Breast epithelium (tissue), 4 donors: Measurements from ENCODE around the gene TERB1. TPM values are rescaled to one million over a fixed set of nuclear protein-coding genes. Genes with fewer than 3 reads are reported as not detected.
"Not testable (repeated sequence)": the region's sequence is repeated elsewhere in the genome, so short reads cannot be mapped to it uniquely, and the experiment has no call there.

ENCODE experiments used
- DNase-seq, 2 donors: peaks; one replicate each; pipeline ENCODE4 v3.0.0-alpha.2; 2019; ENCODE audit warnings: low spot score in 2 of 2
- H3K27ac ChIP-seq, 2 donors: fragments of 200-600 bp; sonication (generic) in 1 of 2; one replicate each; pipeline ENCODE4 v1.5.1; 2016 to 2019; ENCODE audit warnings: mild to moderate bottlenecking in 1 of 2
- H3K27me3 ChIP-seq, 2 donors: fragments of 200-600 bp; sonication (generic) in 1 of 2; one replicate each; pipeline versions ENCODE4 v1.5.1 to v1.6.0; 2017 to 2019; ENCODE audit warnings: control low read depth in 1 of 2, mild to moderate bottlenecking in 1 of 2
- H3K36me3 ChIP-seq: fragments of 200-600 bp; one replicate; pipeline ENCODE4 v1.5.1; 2019
- H3K4me1 ChIP-seq, 2 donors: fragments of 200-600 bp; sonication (generic); one replicate each; pipeline ENCODE4 v1.5.1; 2016 to 2019; ENCODE audit warnings: control low read depth in 1 of 2
- H3K4me3 ChIP-seq, 3 donors: fragments of 200-600 bp; sonication (generic); 1 replicate in 2 of 3; 2 replicates in 1 of 3; pipeline ENCODE4 v1.5.1; 2016 to 2019; ENCODE audit warnings: mild to moderate bottlenecking in 3 of 3, moderate library complexity in 2 of 3
- H3K9me3 ChIP-seq, 2 donors: fragments of 200-600 bp; sonication (generic) in 1 of 2; one replicate each; pipeline ENCODE4 v1.5.1; 2016 to 2019; ENCODE audit warnings: control low read depth in 1 of 2
- POLR2A ChIP-seq: fragments of 450-650 bp; IDR thresholded peaks from one replicate; pipeline ENCODE4 v1.6.1; 2016; ENCODE audit warnings: antibody characterized with exemption, mild to moderate bottlenecking, moderate library complexity
- POLR2AphosphoS5 ChIP-seq, 3 donors: sonication (generic); formaldehyde crosslinking; IDR thresholded peaks; one replicate each; pipeline ENCODE4 v1.6.1; 2017; ENCODE audit warnings: antibody characterized with exemption in 3 of 3
- intact Hi-C: fragments of 100-400 bp; cut with DNase I; formaldehyde crosslinking; loops from one replicate; pipeline ENCODE4 v1.15.1; 2023; ENCODE audit warnings: low total_unique reads
- total RNA-seq, 3 donors: library from RNA; depleted of rRNA; stranded (reverse); fragments of >200 nt; gene quantifications; one replicate each; pipeline ENCODE4 v1.1.0, GENCODE V29; 2016
- TF ChIP-seq, protein P1 (sequence below), 3 donors: fragments of 450-650 bp; IDR thresholded peaks; one replicate each; pipeline ENCODE4 v1.5.1; 2016 to 2017; ENCODE audit warnings: antibody characterized with exemption in 3 of 3, mild to moderate bottlenecking in 3 of 3, moderate library complexity in 3 of 3

The TERB1 gene
- total RNA-seq, 3 donors from 2014 or later = 0.33 to 0.64 (median 0.59) TPM

DNA sequence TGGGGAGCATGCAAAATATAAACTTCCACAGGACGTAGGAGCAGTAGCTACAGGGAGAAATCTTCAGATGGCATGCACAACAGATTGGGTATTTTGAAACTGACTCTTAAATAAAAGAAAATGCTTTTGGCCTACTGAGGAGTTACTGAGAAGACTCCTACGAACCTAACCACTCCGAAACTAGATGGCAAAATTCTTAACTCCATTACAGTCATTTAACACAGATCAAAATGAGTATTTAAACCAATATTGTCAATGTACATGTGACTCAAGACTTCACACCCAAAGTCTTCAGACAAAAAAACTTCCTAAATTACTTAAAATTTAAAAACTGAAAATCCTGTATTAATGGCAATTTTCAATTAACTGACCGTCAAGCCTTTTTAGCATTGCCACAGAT, 8.4 kb upstream of the TERB1 start:
- Histone ChIP-seq H3K4me1 (no peaks in the 10 kb centered on the region), H3K27me3 (no peaks in the 10 kb centered on the region), H3K36me3 (no peaks in the 10 kb centered on the region), H3K9me3 (no peaks in the 10 kb centered on the region), H3K27ac (no peak overlapping the region), H3K4me3 (no peak overlapping the region)
- intact Hi-C loops = loop anchor here (2.0 kb wide), 1 partner anchor 57 kb away; no protein-coding TSS in a partner anchor
- TF ChIP-seq POLR2AphosphoS5 (IDR thresholded peaks at IDR 0.05) (no peak), POLR2A (no peak)
- TF ChIP-seq, protein P1, sequence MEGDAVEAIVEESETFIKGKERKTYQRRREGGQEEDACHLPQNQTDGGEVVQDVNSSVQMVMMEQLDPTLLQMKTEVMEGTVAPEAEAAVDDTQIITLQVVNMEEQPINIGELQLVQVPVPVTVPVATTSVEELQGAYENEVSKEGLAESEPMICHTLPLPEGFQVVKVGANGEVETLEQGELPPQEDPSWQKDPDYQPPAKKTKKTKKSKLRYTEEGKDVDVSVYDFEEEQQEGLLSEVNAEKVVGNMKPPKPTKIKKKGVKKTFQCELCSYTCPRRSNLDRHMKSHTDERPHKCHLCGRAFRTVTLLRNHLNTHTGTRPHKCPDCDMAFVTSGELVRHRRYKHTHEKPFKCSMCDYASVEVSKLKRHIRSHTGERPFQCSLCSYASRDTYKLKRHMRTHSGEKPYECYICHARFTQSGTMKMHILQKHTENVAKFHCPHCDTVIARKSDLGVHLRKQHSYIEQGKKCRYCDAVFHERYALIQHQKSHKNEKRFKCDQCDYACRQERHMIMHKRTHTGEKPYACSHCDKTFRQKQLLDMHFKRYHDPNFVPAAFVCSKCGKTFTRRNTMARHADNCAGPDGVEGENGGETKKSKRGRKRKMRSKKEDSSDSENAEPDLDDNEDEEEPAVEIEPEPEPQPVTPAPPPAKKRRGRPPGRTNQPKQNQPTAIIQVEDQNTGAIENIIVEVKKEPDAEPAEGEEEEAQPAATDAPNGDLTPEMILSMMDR (IDR thresholded peaks at IDR 0.05) = no peak
- DNase-seq = no peak

DNA sequence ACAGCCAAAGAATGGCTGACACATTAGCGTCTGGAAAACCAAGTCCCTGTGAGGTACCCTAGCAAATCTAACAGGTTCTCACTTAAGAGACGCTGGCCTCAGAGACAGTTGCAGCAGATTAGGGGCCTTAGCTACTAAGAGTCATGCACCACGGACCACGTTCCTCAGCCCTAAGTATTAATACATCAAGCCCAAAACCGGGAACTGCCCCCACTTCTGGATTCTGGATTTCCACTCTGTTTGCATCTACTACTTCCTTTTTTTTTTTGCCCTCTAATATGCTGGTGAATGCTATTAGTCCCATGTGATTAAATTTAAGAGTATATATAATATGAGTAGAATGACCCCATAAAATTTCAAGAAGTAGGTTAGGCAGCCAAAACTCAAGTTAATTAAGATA, 775 bp upstream of the TERB1 start:
- TF ChIP-seq, protein P1 (IDR thresholded peaks at IDR 0.05) = no peak
- TF ChIP-seq POLR2A (no peak), POLR2AphosphoS5 (IDR thresholded peaks at IDR 0.05) (no peak)
- no peak overlapping the region for H3K4me3 ChIP-seq
- no peaks in the 10 kb centered on the region for H3K36me3 ChIP-seq
- intact Hi-C loops = no loop called here
- no peak for DNase-seq
- no peaks in the 10 kb centered on the region for H3K9me3 ChIP-seq
- H3K4me1 ChIP-seq = no peaks in the 10 kb centered on the region
- H3K27ac ChIP-seq = no peak overlapping the region
- no peaks in the 10 kb centered on the region for H3K27me3 ChIP-seq

DNA sequence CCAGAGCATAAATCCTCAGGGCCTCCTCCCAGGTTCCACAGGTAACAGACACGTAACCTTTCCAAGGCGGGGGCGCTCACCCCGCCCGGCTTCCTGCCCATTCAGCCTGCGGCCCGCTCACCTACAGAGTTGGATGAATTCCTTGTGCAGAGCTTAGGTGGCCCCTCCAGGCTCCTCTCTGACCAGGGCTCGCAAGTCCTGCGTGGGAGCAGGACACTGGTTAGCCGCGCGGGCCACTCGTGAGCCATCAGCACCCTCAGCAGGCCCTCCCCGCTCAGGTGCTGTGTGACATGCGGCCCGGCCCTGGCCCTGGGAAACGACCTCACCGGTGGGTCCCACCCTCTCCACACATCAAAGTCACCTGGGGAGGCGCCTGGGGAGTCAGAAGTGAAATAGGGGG, 528 bp downstream of the TERB1 start:
- Histone ChIP-seq H3K27ac (no peak overlapping the region), H3K27me3 (no peaks in the 10 kb centered on the region), H3K36me3 (no peaks in the 10 kb centered on the region)

DNA sequence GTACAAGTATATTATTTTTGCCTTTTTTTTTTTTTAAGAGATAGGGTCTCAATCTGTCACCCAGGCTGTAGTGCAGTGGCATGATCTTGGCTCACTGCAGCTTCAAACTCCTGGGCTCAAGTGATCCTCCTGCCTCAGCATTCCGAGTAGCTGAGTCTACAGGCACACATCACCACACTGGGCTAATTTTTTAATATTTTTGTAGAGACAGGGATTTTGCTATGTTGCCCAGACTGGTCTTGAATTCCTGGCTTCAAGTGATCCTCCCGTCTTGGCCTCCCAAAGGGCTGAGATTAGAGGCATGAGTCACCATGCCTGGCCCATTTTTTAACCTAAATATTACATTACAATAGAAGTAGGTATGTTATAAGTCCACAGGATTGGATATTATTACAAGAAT, 3.2 kb downstream of the TERB1 start:
- TF ChIP-seq POLR2AphosphoS5 (IDR thresholded peaks at IDR 0.05) (no peak), POLR2A (no peak)
- TF ChIP-seq, protein P1 (IDR thresholded peaks at IDR 0.05) = no peak
- no peak for DNase-seq
- no peaks in the 10 kb centered on the region for H3K4me1 ChIP-seq
- no peaks in the 10 kb centered on the region for H3K9me3 ChIP-seq
- no peaks in the 10 kb centered on the region for H3K27me3 ChIP-seq
- H3K4me3 ChIP-seq = no peak overlapping the region
- intact Hi-C loops = no loop called here
- H3K36me3 ChIP-seq = no peaks in the 10 kb centered on the region
- H3K27ac ChIP-seq = no peak overlapping the region

More for the DNA sequence above, 528 bp downstream of the TERB1 start:
- DNase-seq = no peak
- intact Hi-C loops = no loop called here
- TF ChIP-seq POLR2AphosphoS5 (IDR thresholded peaks at IDR 0.05) = no peak
- TF ChIP-seq, protein P1 (IDR thresholded peaks at IDR 0.05) = no peak
- TF ChIP-seq POLR2A = no peak
- Histone ChIP-seq H3K9me3 (no peaks in the 10 kb centered on the region), H3K4me1 (no peaks in the 10 kb centered on the region), H3K4me3 (no peak overlapping the region)

DNA sequence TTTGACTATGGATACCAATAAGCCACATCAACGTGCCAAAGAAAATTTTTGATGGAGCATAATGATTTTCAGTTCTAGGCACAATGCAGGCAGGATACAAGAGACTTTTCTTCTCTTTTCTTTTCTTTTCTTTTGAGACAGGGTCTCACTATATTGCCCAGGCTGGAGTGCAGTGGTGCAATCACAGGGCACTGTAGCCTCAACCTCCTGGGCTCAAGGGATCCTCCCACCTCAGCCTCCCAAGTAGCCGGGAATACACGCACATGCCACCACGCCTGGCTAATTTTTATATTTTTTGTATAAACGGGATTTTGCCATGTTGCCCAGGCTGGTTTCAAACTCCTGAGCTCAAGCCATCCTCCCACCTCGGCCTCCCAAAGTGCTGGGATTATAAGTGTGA, 7.4 kb downstream of the TERB1 start:
- H3K27ac ChIP-seq, H3K9me3 ChIP-seq, DNase-seq, intact Hi-C loops, H3K36me3 ChIP-seq, H3K4me3 ChIP-seq, H3K27me3 ChIP-seq, H3K4me1 ChIP-seq: not testable (repeated sequence)

DNA sequence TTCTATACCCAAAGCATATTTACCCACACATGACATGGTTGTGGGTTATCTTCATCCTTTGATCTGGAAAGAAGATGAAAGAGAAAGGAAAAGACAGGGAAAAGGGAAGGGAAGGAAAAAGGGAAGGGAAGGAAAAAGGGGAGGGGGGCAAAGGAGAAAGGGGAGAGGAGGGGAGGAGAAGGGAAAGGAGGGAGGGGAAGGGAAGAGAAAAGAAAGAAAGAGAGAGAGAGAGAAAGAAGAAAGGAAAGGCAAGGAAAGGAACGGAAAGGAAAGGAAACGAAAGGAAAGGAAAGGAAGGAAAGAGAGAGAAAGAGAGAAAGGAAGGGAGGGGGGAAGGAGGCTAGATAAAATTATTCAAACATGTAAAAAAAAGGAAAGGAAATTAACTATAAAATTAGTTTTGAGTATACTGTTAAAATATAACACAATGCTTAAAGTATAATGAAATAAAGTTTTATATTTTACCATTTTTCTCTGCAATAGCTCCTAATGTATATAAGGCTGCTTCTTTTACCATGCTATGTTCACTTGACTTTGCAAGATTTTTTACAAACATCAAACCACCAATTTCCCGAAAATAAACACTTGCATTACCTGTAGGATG, 11.2 kb downstream of the TERB1 start:
- no peaks in the 10 kb centered on the region for H3K4me1 ChIP-seq
- no peak overlapping the region for H3K27ac ChIP-seq
- H3K27me3 ChIP-seq = no peaks in the 10 kb centered on the region
- intact Hi-C loops = no loop called here
- H3K36me3 ChIP-seq = no peaks in the 10 kb centered on the region
- H3K4me3 ChIP-seq = no peak overlapping the region
- no peak for TF ChIP-seq POLR2A
- TF ChIP-seq POLR2AphosphoS5 (IDR thresholded peaks at IDR 0.05) = no peak
- TF ChIP-seq, protein P1 (IDR thresholded peaks at IDR 0.05) = no peak
- no peaks in the 10 kb centered on the region for H3K9me3 ChIP-seq
- DNase-seq = no peak
